HFF-Myc (cell line): Measurements from ENCODE around the gene HAPSTR1.
A peak's percentile ranks its signal among the peaks of the same experiment; 100 is the strongest.

ENCODE experiments used
- DNase-seq: peaks from one replicate; pipeline ENCODE4 v3.0.0-alpha.2; 2011; ENCODE audit warnings: low read depth; ENCODE audit errors: extremely low read depth
- H3K4me3 ChIP-seq: replicated peaks from 2 replicates; pipeline ENCODE4 v1.5.1; 2011; ENCODE audit warnings: low read depth, mild to moderate bottlenecking, control low read depth, low read length
- TF ChIP-seq, protein P1 (sequence below): IDR thresholded peaks from 2 replicates; pipeline ENCODE4 v1.5.1; 2012; ENCODE audit warnings: mild to moderate bottlenecking, low read depth, low read length, control low read depth; ENCODE audit errors: missing control alignments

HAPSTR1 gene

GRCh38 chr16:9048302-9048700 is 43.1 kb upstream of the HAPSTR1 start:
- no peak overlapping the region for H3K4me3 ChIP-seq
- TF ChIP-seq, protein P1, sequence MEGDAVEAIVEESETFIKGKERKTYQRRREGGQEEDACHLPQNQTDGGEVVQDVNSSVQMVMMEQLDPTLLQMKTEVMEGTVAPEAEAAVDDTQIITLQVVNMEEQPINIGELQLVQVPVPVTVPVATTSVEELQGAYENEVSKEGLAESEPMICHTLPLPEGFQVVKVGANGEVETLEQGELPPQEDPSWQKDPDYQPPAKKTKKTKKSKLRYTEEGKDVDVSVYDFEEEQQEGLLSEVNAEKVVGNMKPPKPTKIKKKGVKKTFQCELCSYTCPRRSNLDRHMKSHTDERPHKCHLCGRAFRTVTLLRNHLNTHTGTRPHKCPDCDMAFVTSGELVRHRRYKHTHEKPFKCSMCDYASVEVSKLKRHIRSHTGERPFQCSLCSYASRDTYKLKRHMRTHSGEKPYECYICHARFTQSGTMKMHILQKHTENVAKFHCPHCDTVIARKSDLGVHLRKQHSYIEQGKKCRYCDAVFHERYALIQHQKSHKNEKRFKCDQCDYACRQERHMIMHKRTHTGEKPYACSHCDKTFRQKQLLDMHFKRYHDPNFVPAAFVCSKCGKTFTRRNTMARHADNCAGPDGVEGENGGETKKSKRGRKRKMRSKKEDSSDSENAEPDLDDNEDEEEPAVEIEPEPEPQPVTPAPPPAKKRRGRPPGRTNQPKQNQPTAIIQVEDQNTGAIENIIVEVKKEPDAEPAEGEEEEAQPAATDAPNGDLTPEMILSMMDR, result no peak
- no peak for DNase-seq

GRCh38 chr16:9049241-9049640 is 42.2 kb upstream of the HAPSTR1 start:
- H3K4me3 ChIP-seq, result no peak overlapping the region
- no peak for DNase-seq
- TF ChIP-seq, protein P1, result no peak

DNA sequence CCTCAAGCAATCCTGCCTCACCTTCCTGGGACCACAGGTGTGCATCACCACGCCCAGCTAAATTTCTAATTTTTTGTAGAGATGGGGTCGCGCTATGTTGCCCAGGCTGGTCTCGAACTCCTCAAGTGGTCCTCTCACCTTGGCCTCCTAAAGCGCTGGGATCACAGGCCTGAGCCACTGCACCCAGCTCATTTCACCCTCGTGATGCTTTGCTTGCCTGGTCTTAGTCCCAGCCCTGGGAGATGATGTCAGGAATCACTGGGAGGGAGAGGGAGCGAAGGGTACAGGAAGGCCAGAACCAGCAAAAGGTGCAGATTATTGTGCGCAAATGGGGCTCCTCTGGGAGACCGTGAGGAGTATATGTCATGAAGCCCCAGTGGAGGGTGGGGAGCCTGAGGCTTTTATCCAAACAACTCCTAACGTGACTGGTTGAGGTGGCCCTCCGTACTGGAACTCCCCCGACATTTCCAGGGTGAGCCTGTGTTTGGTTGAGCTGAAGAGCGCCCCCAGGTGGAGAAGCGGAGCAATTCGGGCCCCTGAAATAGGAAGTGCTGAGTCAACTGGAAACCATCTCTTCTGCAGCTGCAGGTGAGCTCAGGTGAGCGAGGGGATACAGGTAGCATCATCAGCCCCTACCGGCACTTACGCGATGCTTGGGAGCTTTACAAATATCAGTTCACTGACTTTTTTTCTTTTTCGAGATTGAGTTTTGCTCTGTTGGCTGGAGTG is 41.2 kb upstream of the HAPSTR1 start:
- TF ChIP-seq, protein P1, result peak; percentile 76
- no peak for DNase-seq
- no peak overlapping the region for H3K4me3 ChIP-seq

GRCh38 chr16:9053006-9053601 is 38.3 kb upstream of the HAPSTR1 start:
- TF ChIP-seq, protein P1, result no peak
- no peak for DNase-seq
- no peak overlapping the region; the same call in 1 of the 2 replicates for H3K4me3 ChIP-seq

DNA sequence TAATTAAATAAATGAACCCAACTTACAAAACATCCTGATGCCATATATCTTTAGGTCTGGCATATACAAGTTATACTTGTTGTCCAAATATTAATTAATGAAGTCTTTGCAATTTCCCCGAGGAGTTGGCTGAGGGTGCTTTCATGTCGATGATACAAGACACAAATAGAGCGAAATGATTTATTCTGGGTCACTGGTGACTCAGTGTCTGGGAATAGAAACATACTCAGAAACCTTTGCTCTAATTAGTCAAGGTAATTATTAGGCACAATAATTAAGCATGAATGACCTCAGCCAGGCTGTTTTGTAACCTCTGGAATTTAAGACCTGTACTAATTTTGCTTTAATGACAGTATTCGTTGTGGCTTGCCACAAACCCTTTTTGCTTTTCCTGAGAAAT is 37.0 kb upstream of the HAPSTR1 start:
- no peak for DNase-seq
- TF ChIP-seq, protein P1, result no peak
- no peak overlapping the region for H3K4me3 ChIP-seq

- TF ChIP-seq, protein P1, result no peak
- no peak overlapping the region for H3K4me3 ChIP-seq
- DNase-seq, result no peak
These were observed 36.3 kb upstream of the HAPSTR1 start for GRCh38 chr16:9055115-9055514.
